ENCODE results near the gene SLC37A1. TPM values are rescaled to one million over a fixed set of nuclear protein-coding genes. Genes with fewer than 3 reads are reported as not detected.

Gene SLC37A1
- total and polyA plus RNA-seq, 2 of the 13 experiments (the other 11 are each of a cell fraction or from before 2014, with no cell fraction given): 0.22 to 0.40 TPM

- no TSS peak for BruUV-seq (replicated peaks)
- CTCF ChIA-PET (ENCODE audit: low intra/inter-chr PET ratio, low total read pairs): no interaction called here
- FAIRE-seq: no peak
- Histone ChIP-seq H3K4me2 (ENCODE audit: low read depth, low read length) (peak overlapping the region; percentile 93), H3K4me1 (ENCODE audit: insufficient read depth, low read length) (peaks cover 25% of the 10 kb centered on the region), H4K20me1 (ENCODE audit: insufficient read depth, low read length) (no peaks in the 10 kb centered on the region), H2AFZ (ENCODE audit: low read length) (peak overlapping the region; percentile 6), H3K36me3 (replicated peaks in 1 of 2; ENCODE audit: control insufficient read depth in 1 of 2, insufficient read depth in 2 of 2, low read length in 2 of 2) (no peaks in the 10 kb centered on the region), H3K27ac (ENCODE audit: extremely low read length, insufficient read depth, low read length) (no peak overlapping the region), H3K79me2 (ENCODE audit: insufficient read depth, low read length) (no peaks in the 10 kb centered on the region), H3K9ac (ENCODE audit: insufficient read depth, low read depth, low read length) (peak overlapping the region; percentile 62; the same call in 1 of the 2 replicates), H3K27me3 (ENCODE audit: control insufficient read depth in 1 of 2, insufficient read depth in 2 of 2, low read length in 2 of 2) (peaks cover 0 to 10% of the 10 kb centered on the region in 2 experiments; a peak in 2 of 5 replicates), H3K9me3 (ENCODE audit: low read length) (no peaks in the 10 kb centered on the region), H3K4me3 (replicated peaks in 1 of 3; ENCODE audit: insufficient read depth in 1 of 3, low read depth in 2 of 3, low read length in 3 of 3) (peak overlapping the region; percentile 44 to 76 (median 53))
- no peak for DNase-seq (ENCODE audit: low spot score)
- 0 out of 2 replicates have a peak, but pooled peaks have one; percentile 22 for TF ChIP-seq ARNTL (CRISPR knock-in tag; IDR thresholded peaks at IDR 0.05)
- TF ChIP-seq BRD4 (CRISPR knock-in tag; IDR thresholded peaks at IDR 0.05): no peak
- peak; percentile 57; the same call in 1 of the 2 replicates for TF ChIP-seq PRDM15 (CRISPR knock-in tag; IDR thresholded peaks at IDR 0.05)
- 0 out of 2 replicates have a peak, but pooled peaks have one; percentile 24 for TF ChIP-seq ZNF891 (CRISPR knock-in tag; IDR thresholded peaks at IDR 0.05)
- TF ChIP-seq ATAD3A (CRISPR knock-in tag; IDR thresholded peaks at IDR 0.05): no peak
- intact Hi-C loops (cut with micrococcal nuclease; ENCODE audit: unreplicated experiment) (no loop called here), in situ Hi-C loops (cut with HindIII; ENCODE audit: extremely low pct_ligation_motif_present, low pct_unique_long_range_greater_than_20kb) (no loop called here)
- ATAC-seq: no peak; the same call in 1 of the 3 replicates
- POLR2A ChIA-PET: no interaction called here
- 34% methylated on average over 14 of the region's 19 CpGs for WGBS (ENCODE audit: low lambda C conversion rate)
Measured at GRCh38 chr21:42496839-42497202, 16.8 kb upstream of the SLC37A1 start.

GRCh38 chr21:42498012-42498411 is 15.6 kb upstream of the SLC37A1 start:
- no peak for FAIRE-seq
- CTCF ChIA-PET (ENCODE audit: low intra/inter-chr PET ratio, low total read pairs): no interaction called here
- intact Hi-C loops (cut with micrococcal nuclease; ENCODE audit: unreplicated experiment): no loop called here
- TF ChIP-seq HNRNPH1 (optimal IDR thresholded peaks at IDR 0.05; ENCODE audit: low read depth, low read length) (no peak), PITX1 (CRISPR knock-in tag; IDR thresholded peaks at IDR 0.05) (no peak), EHMT2 (IDR thresholded peaks at IDR 0.05; ENCODE audit: borderline replicate concordance, low read depth, low read length) (no peak), ZNF772 (CRISPR knock-in tag; IDR thresholded peaks at IDR 0.05) (no peak), JUND (CRISPR knock-in tag; IDR thresholded peaks at IDR 0.05) (no peak), TEAD3 (CRISPR knock-in tag; optimal IDR thresholded peaks at IDR 0.05; ENCODE audit: borderline replicate concordance) (no peak), MXD1 (CRISPR knock-in tag; IDR thresholded peaks at IDR 0.05) (no peak)

More at GRCh38 chr21:42498012-42498411, 15.6 kb upstream of the SLC37A1 start:
- Histone ChIP-seq H3K4me1 (ENCODE audit: insufficient read depth, low read length) (peaks cover 24% of the 10 kb centered on the region), H3K79me2 (ENCODE audit: insufficient read depth, low read length) (no peaks in the 10 kb centered on the region), H3K9ac (ENCODE audit: insufficient read depth, low read depth, low read length) (no peak overlapping the region), H3K36me3 (replicated peaks in 1 of 2; ENCODE audit: control insufficient read depth in 1 of 2, insufficient read depth in 2 of 2, low read length in 2 of 2) (no peaks in the 10 kb centered on the region), H3K27me3 (ENCODE audit: control insufficient read depth in 1 of 2, insufficient read depth in 2 of 2, low read length in 2 of 2) (peaks cover 0 to 10% of the 10 kb centered on the region in 2 experiments; a peak in 2 of 5 replicates), H3K27ac (ENCODE audit: extremely low read length, insufficient read depth, low read length) (no peak overlapping the region), H2AFZ (ENCODE audit: low read length) (no peak overlapping the region), H3K4me2 (ENCODE audit: low read depth, low read length) (no peak overlapping the region), H3K9me3 (ENCODE audit: low read length) (no peaks in the 10 kb centered on the region), H4K20me1 (ENCODE audit: insufficient read depth, low read length) (no peaks in the 10 kb centered on the region), H3K4me3 (replicated peaks in 1 of 3; ENCODE audit: insufficient read depth in 1 of 3, low read depth in 2 of 3, low read length in 3 of 3) (no peak overlapping the region)
- WGBS (ENCODE audit: low lambda C conversion rate): 12% methylated on average over 5 of the region's 5 CpGs
- ATAC-seq (no peak), DNase-seq (ENCODE audit: low spot score) (no peak)
- in situ Hi-C loops (cut with HindIII; ENCODE audit: extremely low pct_ligation_motif_present, low pct_unique_long_range_greater_than_20kb): no loop called here
- no TSS peak for BruUV-seq (replicated peaks)
- POLR2A ChIA-PET: no interaction called here

Measured in HepG2 (cell line).